ENCODE results near the gene PGA5.
"Not testable (repeated sequence)": the region's sequence is repeated elsewhere in the genome, so short reads cannot be mapped to it uniquely, and the experiment has no call there.

DNA sequence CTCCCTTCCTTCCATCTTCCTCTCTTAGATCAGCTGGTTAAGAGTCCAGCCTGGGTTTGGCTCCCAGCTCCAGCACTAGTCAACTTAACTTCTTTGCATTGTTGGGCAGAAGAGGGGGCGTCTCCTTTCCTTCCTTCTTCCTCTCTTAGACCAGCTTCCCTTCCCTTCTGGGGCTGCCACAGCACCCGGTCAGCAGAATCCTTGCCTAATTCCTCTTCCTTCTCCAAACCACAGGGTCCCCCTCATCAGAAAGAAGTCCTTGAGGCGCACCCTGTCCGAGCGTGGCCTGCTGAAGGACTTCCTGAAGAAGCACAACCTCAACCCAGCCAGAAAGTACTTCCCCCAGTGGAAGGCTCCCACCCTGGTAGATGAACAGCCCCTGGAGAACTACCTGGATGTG is 37.1 kb upstream of the PGA5 start:
- not testable (repeated sequence) for TF ChIP-seq FOXM1 (IDR thresholded peaks at IDR 0.05; ENCODE audit: borderline replicate concordance); SP1 (IDR thresholded peaks at IDR 0.05); ARNT (IDR thresholded peaks at IDR 0.05); SUZ12 (IDR thresholded peaks at IDR 0.05); BHLHE40 (IDR thresholded peaks at IDR 0.05; ENCODE audit: borderline replicate concordance); LEF1 (IDR thresholded peaks at IDR 0.05; ENCODE audit: borderline replicate concordance)
- TF ChIP-seq, protein P1, sequence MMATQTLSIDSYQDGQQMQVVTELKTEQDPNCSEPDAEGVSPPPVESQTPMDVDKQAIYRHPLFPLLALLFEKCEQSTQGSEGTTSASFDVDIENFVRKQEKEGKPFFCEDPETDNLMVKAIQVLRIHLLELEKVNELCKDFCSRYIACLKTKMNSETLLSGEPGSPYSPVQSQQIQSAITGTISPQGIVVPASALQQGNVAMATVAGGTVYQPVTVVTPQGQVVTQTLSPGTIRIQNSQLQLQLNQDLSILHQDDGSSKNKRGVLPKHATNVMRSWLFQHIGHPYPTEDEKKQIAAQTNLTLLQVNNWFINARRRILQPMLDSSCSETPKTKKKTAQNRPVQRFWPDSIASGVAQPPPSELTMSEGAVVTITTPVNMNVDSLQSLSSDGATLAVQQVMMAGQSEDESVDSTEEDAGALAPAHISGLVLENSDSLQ (IDR thresholded peaks at IDR 0.05), result not testable (repeated sequence)

Data from HEK293T (cell line).